Central memory CD8-positive, alpha-beta T cell (primary cell): Measurements from ENCODE around the gene KLHL41.
"Not testable (repeated sequence)": the region's sequence is repeated elsewhere in the genome, so short reads cannot be mapped to it uniquely, and the experiment has no call there.

Experiments used
- ATAC-seq: fragments of 150-1000 bp; cut with Tn5 transposase; replicated peaks from 2 replicates; pipeline ENCODE4 v1.10.0; 2022; ENCODE audit warnings: mild to moderate bottlenecking, moderate FRiP score, moderate number of reproducible peaks; ENCODE audit not compliant: poor library complexity, severe bottlenecking; ENCODE audit errors: extremely low read depth
- DNase-seq, 2 donors: peaks; one replicate each; pipeline ENCODE4 v3.0.0; 2021; ENCODE audit warnings: low spot score in 2 of 2
- H3K27ac Mint-ChIP-seq: one replicate; pipeline ENCODE4 v1.8.0; 2022; ENCODE audit warnings: low read depth, mild to moderate bottlenecking, moderate library complexity, mixed read lengths
- H3K27me3 Mint-ChIP-seq: one replicate; pipeline ENCODE4 v1.8.0; 2022; ENCODE audit warnings: mixed read lengths
- H3K36me3 Mint-ChIP-seq: one replicate; pipeline ENCODE4 v1.8.0; 2022; ENCODE audit warnings: mild to moderate bottlenecking, moderate library complexity, mixed read lengths; ENCODE audit not compliant: insufficient read depth
- H3K4me1 Mint-ChIP-seq: one replicate; pipeline ENCODE4 v1.8.0; 2022; ENCODE audit warnings: mixed read lengths
- H3K4me3 Mint-ChIP-seq: one replicate; pipeline ENCODE4 v1.8.0; 2022; ENCODE audit warnings: mild to moderate bottlenecking, moderate library complexity, mixed read lengths
- H3K9me3 Mint-ChIP-seq: one replicate; pipeline ENCODE4 v1.8.0; 2022; ENCODE audit warnings: mixed read lengths

The KLHL41 gene

DNA sequence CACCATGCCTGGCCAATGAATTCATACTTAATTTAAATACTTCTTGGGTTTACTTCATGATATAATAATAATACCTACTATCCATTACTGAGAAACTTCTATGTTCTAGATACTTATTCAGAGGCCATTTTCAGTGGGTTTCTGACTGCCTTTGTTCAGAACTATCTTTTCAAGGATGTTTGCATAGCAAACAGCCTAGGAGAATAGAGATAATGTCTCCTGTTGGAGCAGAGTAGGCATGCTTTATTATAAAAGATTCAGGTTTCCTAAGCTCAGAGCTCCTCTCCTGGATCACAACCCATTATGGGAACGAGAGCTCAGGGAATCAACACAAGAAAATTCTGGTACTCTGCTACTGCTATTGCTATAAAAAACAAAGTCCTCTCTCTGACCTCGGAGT, 53.0 kb downstream of the KLHL41 start:
- Mint-ChIP-seq H3K4me3 (no peak overlapping the region), H3K9me3 (no peaks in the 10 kb centered on the region), H3K27me3 (no peaks in the 10 kb centered on the region), H3K4me1 (no peaks in the 10 kb centered on the region), H3K36me3 (peaks cover 17% of the 10 kb centered on the region), H3K27ac (no peak overlapping the region)
- no peak for ATAC-seq
- no peak for DNase-seq

GRCh38 chr2:169565686-169566085, 56.2 kb downstream of the KLHL41 start:
- H3K9me3 Mint-ChIP-seq = no peaks in the 10 kb centered on the region
- no peak overlapping the region for H3K4me3 Mint-ChIP-seq
- DNase-seq = no peak
- no peak overlapping the region for H3K27ac Mint-ChIP-seq
- peaks cover 20% of the 10 kb centered on the region for H3K36me3 Mint-ChIP-seq
- peaks cover 8% of the 10 kb centered on the region for H3K4me1 Mint-ChIP-seq
- ATAC-seq = no peak
- no peaks in the 10 kb centered on the region for H3K27me3 Mint-ChIP-seq

GRCh38 chr2:169569948-169570347, 60.4 kb downstream of the KLHL41 start:
- Mint-ChIP-seq H3K27me3 (no peaks in the 10 kb centered on the region), H3K4me3 (no peak overlapping the region), H3K4me1 (peaks cover 20% of the 10 kb centered on the region), H3K27ac (no peak overlapping the region), H3K36me3 (peaks cover 15% of the 10 kb centered on the region), H3K9me3 (no peaks in the 10 kb centered on the region)
- ATAC-seq = no peak
- no peak for DNase-seq

DNA sequence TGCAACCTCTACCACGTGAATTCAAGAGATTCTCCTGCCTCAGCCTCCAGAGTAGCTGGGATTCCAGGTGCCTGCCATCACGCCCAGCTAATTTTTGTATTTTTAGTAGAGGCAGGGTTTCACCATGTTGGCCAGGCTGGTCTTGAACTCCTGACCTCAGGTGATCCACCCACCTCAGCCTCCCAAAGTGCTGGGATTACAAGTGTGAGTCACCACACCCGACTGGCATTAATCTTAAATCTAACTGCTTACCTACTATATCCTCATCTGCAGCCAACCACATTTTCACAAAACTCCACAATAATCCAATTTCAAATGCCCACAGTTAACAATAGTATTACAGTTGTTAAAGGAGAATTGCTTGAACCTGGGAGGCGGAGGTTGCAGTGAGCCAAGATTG, 61.2 kb downstream of the KLHL41 start:
- DNase-seq, H3K27me3 Mint-ChIP-seq, H3K4me3 Mint-ChIP-seq, H3K9me3 Mint-ChIP-seq, H3K27ac Mint-ChIP-seq, ATAC-seq: not testable (repeated sequence)
- peaks cover 20% of the 10 kb centered on the region for H3K4me1 Mint-ChIP-seq
- H3K36me3 Mint-ChIP-seq = peaks cover 16% of the 10 kb centered on the region

DNA sequence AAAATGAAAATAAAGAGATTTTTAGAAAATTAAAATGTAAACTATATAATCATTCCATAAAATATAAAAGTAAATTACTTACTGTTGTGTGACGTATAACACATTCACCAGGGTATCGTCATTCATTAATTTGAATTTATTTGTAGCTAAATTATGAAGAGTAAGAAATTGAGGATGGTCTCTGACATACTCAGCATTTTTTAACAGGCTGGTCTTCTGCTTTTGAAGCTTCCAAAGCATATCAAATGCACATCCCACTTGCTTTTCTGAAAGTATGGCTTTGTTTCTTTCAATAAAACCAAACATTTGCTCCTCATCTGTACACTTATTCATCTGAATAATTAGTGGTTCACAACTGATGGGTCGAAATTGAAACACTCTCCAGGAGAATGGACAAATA, 62.1 kb downstream of the KLHL41 start:
- DNase-seq (no peak), ATAC-seq (no peak)
- Mint-ChIP-seq H3K4me3 (no peak overlapping the region), H3K36me3 (peaks cover 18% of the 10 kb centered on the region), H3K27me3 (no peaks in the 10 kb centered on the region), H3K27ac (no peak overlapping the region), H3K9me3 (no peaks in the 10 kb centered on the region), H3K4me1 (peaks cover 20% of the 10 kb centered on the region)

DNA sequence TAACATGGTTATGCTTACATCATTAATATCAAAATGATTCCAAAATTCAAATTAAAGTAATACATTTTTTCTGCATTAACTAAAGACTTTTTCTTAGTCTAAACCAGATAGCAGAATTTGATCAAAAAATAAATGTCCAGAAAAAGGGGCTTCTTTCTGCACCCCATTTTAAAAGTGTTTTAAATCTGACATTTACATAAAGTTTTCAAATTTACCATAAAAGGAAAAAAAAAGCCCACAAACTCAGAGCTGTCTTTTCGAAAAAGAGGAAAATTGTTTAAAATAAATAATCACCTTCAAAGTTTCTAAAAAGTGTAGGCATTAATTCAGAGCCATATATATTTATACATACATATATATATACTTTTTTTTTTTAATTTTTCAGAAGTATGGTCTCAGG, 62.7 kb downstream of the KLHL41 start:
- H3K4me1 Mint-ChIP-seq = peaks cover 20% of the 10 kb centered on the region
- no peak overlapping the region for H3K27ac Mint-ChIP-seq
- no peak for DNase-seq
- H3K4me3 Mint-ChIP-seq = no peak overlapping the region
- H3K9me3 Mint-ChIP-seq = no peaks in the 10 kb centered on the region
- ATAC-seq = no peak
- H3K27me3 Mint-ChIP-seq = no peaks in the 10 kb centered on the region
- peaks cover 18% of the 10 kb centered on the region for H3K36me3 Mint-ChIP-seq

- no peak for DNase-seq
- no peaks in the 10 kb centered on the region for H3K27me3 Mint-ChIP-seq
- H3K4me3 Mint-ChIP-seq = peak overlapping the region; percentile 94
- H3K36me3 Mint-ChIP-seq = peaks cover 18% of the 10 kb centered on the region
- H3K27ac Mint-ChIP-seq = peak overlapping the region; percentile 83
- peaks cover 20% of the 10 kb centered on the region for H3K4me1 Mint-ChIP-seq
- ATAC-seq = no peak
- H3K9me3 Mint-ChIP-seq = no peaks in the 10 kb centered on the region
Observed at GRCh38 chr2:169572821-169573159, 63.3 kb downstream of the KLHL41 start.

DNA sequence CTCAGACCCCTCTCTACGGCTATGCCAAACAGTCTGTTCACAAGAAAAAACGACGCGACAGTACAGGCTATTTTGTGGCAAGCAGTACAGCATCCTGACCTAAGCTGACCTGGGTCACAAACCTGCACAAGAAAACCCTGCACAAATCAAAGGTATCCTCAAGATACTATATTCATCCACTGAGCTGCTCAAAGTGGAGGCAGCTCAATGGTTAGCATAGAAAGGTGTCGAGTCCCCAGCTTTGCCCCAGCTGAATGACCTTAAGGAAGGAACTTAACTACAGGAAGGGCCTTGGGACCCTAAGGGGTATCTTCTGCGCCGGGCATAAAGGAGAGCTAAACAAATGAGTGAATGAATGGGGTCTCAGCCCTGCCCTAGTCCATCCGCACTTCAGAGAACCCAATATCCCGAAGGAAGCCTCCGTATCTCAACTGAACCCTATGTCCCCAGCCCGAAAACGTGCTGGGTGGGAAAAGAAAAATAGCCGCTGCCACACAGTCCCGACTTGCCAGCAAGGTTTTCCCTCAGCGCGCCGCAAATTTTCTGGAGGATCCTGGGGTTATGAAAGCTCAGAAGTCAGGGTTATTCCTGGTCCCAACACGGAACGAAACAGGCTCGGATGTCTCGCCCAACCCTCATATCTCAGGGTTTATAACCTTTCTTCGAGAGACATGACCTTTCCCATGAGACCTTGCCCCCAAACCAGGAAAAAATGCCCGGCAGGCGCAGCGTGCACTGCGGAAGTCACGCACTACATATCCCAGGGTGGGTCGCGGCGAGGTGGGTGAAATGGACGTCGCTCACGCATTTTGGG, 63.9 kb downstream of the KLHL41 start, which contains the start of gene FASTKD1:
TSS of gene FASTKD1 (minus strand) at position 706 of the 814 bp plus-strand sequence. CDS start 1,836 bp downstream, outside the sequence.
- peak; percentile 100 for ATAC-seq
- peak within 1 kb of the TSS; percentile 83 for H3K27ac Mint-ChIP-seq
- no peaks in the 10 kb centered on the region for H3K27me3 Mint-ChIP-seq
- H3K9me3 Mint-ChIP-seq = no peaks in the 10 kb centered on the region
- H3K4me3 Mint-ChIP-seq = peak within 1 kb of the TSS; percentile 94
- DNase-seq = peak; percentile 56 to 72
- H3K4me1 Mint-ChIP-seq = peaks cover 20% of the 10 kb centered on the region
- H3K36me3 Mint-ChIP-seq = peaks cover 16% of the 10 kb centered on the region

DNA sequence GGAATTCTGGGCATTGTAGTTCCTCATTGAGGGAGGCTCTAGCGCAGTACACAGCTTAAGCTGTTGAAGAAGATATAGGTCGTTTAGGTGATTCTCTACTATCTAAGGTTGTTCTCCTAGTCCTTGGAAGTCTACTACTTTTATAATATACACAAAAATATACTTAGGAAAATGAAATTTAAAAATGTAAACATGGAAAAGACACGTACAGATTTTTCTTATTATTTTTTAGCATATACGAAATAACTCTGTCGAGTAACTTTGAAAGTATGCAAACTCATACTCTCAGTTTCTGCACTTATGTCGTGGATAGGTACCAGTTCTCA, 64.4 kb downstream of the KLHL41 start:
- Mint-ChIP-seq H3K27ac (peak overlapping the region; percentile 83), H3K4me1 (peaks cover 20% of the 10 kb centered on the region), H3K4me3 (peak overlapping the region; percentile 94), H3K36me3 (peaks cover 14% of the 10 kb centered on the region), H3K9me3 (no peaks in the 10 kb centered on the region), H3K27me3 (no peaks in the 10 kb centered on the region)
- ATAC-seq (no peak), DNase-seq (no peak)

DNA sequence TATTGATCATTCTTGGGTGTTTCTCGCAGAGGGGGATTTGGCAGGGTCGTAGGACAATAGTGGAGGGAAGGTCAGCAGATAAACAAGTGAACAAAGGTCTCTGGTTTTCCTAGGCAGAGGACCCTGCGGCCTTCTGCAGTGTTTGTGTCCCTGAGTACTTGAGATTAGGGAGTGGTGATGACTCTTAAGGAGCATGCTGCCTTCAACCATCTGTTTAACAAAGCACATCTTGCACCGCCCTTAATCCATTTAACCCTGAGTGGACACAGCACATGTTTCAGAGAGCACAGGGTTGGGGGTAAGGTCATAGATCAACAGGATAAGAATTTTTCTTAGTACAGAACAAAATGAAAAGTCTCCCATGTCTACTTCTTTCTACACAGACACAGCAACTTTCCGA, 65.0 kb downstream of the KLHL41 start:
- H3K4me3 Mint-ChIP-seq = not testable (repeated sequence)
- H3K36me3 Mint-ChIP-seq = peaks cover 12% of the 10 kb centered on the region

GRCh38 chr2:169575264-169575663, 65.8 kb downstream of the KLHL41 start:
- not testable (repeated sequence) for H3K27ac Mint-ChIP-seq, DNase-seq, H3K4me3 Mint-ChIP-seq, H3K27me3 Mint-ChIP-seq, H3K9me3 Mint-ChIP-seq, ATAC-seq
- Mint-ChIP-seq H3K4me1 (peaks cover 14% of the 10 kb centered on the region), H3K36me3 (peaks cover 14% of the 10 kb centered on the region)

More for the DNA sequence above, 65.0 kb downstream of the KLHL41 start:
- not testable (repeated sequence) for H3K27me3 Mint-ChIP-seq, H3K27ac Mint-ChIP-seq, DNase-seq, H3K9me3 Mint-ChIP-seq, ATAC-seq
- H3K4me1 Mint-ChIP-seq = peaks cover 20% of the 10 kb centered on the region
